H1 (cell line): ENCODE measurements around the gene GSTA3. TPM values are rescaled to one million over a fixed set of nuclear protein-coding genes. Genes with fewer than 3 reads are reported as not detected.

Source experiments
- CTCF ChIA-PET: fragments of 300-600 bp; sonication (Branson Sonifier 250); formaldehyde crosslinking; loops from one replicate; lab custom pipeline; 2021; ENCODE audit not compliant: partially characterized antibody; lab: Charles Lee
- POLR2A ChIA-PET: fragments of 300-600 bp; sonication (Branson Sonifier 250); formaldehyde crosslinking; loops from one replicate; lab custom pipeline; 2021; ENCODE audit warnings: inconsistent platforms; ENCODE audit not compliant: partially characterized antibody; lab: Charles Lee
- DNase-seq, 2 experiments: peaks; one replicate each; pipeline versions ENCODE4 v3.0.0 to v3.0.0-alpha.2; 2010 to 2022; ENCODE audit warnings: low spot score in 2 of 2, low read depth in 1 of 2, mixed read lengths in 1 of 2
- FAIRE-seq: peaks from 2 replicates; lab custom pipeline; 2011; peaks lifted over from hg19 to GRCh38; lab: Jason Lieb, UNC
- H2AFZ ChIP-seq: 2 replicates; pipeline ENCODE4 v1.8.1; 2012; ENCODE audit warnings: low read length, inconsistent platforms
- H2AK5ac ChIP-seq: 2 replicates; pipeline ENCODE4 v1.6.1; 2013; ENCODE audit warnings: low read depth, low read length
- H2BK120ac ChIP-seq: replicated peaks from 2 replicates; pipeline ENCODE3; 2013; ENCODE audit warnings: low read depth, low read length, inconsistent platforms
- H2BK12ac ChIP-seq: 2 replicates; pipeline ENCODE4 v1.6.1; 2013; ENCODE audit warnings: low read depth, low read length
- H2BK15ac ChIP-seq: 2 replicates; pipeline ENCODE4 v1.6.1; 2013; ENCODE audit warnings: low read length
- H2BK20ac ChIP-seq: 2 replicates; pipeline ENCODE4 v1.6.1; 2013; ENCODE audit warnings: low read length
- H2BK5ac ChIP-seq: 2 replicates; pipeline ENCODE4 v1.6.1; 2013; ENCODE audit warnings: low read depth, low read length
- H3K14ac ChIP-seq: 2 replicates; pipeline ENCODE4 v1.6.1; 2013; ENCODE audit warnings: inconsistent platforms; ENCODE audit not compliant: insufficient read length
- H3K18ac ChIP-seq: 2 replicates; pipeline ENCODE4 v1.6.1; 2013; ENCODE audit warnings: low read length; ENCODE audit errors: extremely low read depth
- H3K23ac ChIP-seq: 2 replicates; pipeline ENCODE4 v1.6.1; 2013; ENCODE audit warnings: inconsistent platforms; ENCODE audit not compliant: insufficient read length
- H3K23me2 ChIP-seq: 2 replicates; pipeline ENCODE4 v1.6.1; 2013; ENCODE audit warnings: low read depth, low read length
- H3K27ac ChIP-seq: 2 replicates; pipeline ENCODE4 v1.6.1; 2011; ENCODE audit warnings: low read depth, low read length, inconsistent platforms
- H3K27me3 ChIP-seq, 4 experiments: replicated peaks in 1 of 4; 1 replicate in 1 of 4; 2 replicates in 3 of 4; pipeline versions ENCODE4 v1.6.1 to v1.8.1; 2011 to 2013; ENCODE audit warnings: low read length in 3 of 4, mild to moderate bottlenecking in 3 of 4, inconsistent platforms in 2 of 4, mixed read lengths in 2 of 4, moderate library complexity in 1 of 4; ENCODE audit not compliant: control insufficient read depth in 3 of 4, insufficient read depth in 3 of 4; ENCODE audit errors: extremely low read depth in 1 of 4
- H3K36me3 ChIP-seq, 4 experiments: 2 replicates each; pipeline versions ENCODE4 v1.6.1 to v1.8.1; 2011 to 2013; ENCODE audit warnings: mild to moderate bottlenecking in 4 of 4, low read length in 3 of 4, moderate library complexity in 2 of 4, control low read depth in 1 of 4, inconsistent platforms in 1 of 4; ENCODE audit not compliant: insufficient read depth in 4 of 4, control insufficient read depth in 2 of 4
- H3K4ac ChIP-seq: replicated peaks from 2 replicates; pipeline ENCODE3; 2013; ENCODE audit warnings: low read length, low read depth, mixed read lengths, inconsistent platforms; ENCODE audit not compliant: insufficient read length
- H3K4me1 ChIP-seq, 4 experiments: replicated peaks in 1 of 4; 1 replicate in 1 of 4; 2 replicates in 3 of 4; pipeline versions ENCODE4 v1.6.1 to v1.8.1; 2011 to 2013; ENCODE audit warnings: low read length in 3 of 4, inconsistent platforms in 2 of 4, mixed read lengths in 1 of 4; ENCODE audit not compliant: insufficient read depth in 4 of 4, control insufficient read depth in 3 of 4
- H3K4me2 ChIP-seq, 2 experiments: 2 replicates each; pipeline versions ENCODE4 v1.6.1 to v1.8.1; 2011 to 2013; ENCODE audit warnings: low read depth in 2 of 2, low read length in 2 of 2, control low read depth in 1 of 2, inconsistent platforms in 1 of 2, mild to moderate bottlenecking in 1 of 2; ENCODE audit not compliant: insufficient read depth in 1 of 2
- H3K4me3 ChIP-seq, 4 experiments: fragments of 200-600, 300-600 bp in 1 of 4; sonication (generic), shearing (Covaris generic), sonication (Bioruptor Twin) in 1 of 4; 2 replicates each; pipeline versions ENCODE4 v1.5.1 to v1.8.1; 2011 to 2016; ENCODE audit warnings: low read length in 4 of 4, low read depth in 3 of 4, control low read depth in 2 of 4, inconsistent platforms in 2 of 4, mild to moderate bottlenecking in 2 of 4, mixed read lengths in 1 of 4, moderate library complexity in 1 of 4; ENCODE audit not compliant: insufficient read depth in 2 of 4; ENCODE audit errors: extremely low read depth in 1 of 4
- H3K56ac ChIP-seq: replicated peaks from 2 replicates; pipeline ENCODE3; 2013; ENCODE audit warnings: low read depth, mild to moderate bottlenecking, mixed read lengths, low read length, inconsistent platforms; ENCODE audit not compliant: insufficient read length
- H3K79me1 ChIP-seq: 2 replicates; pipeline ENCODE4 v1.6.1; 2013; ENCODE audit warnings: low read depth, low read length, control low read depth
- H3K79me2 ChIP-seq, 2 experiments: 2 replicates each; pipeline versions ENCODE4 v1.6.1 to v1.8.1; 2012 to 2013; ENCODE audit warnings: low read length in 2 of 2, mild to moderate bottlenecking in 2 of 2, inconsistent platforms in 1 of 2; ENCODE audit not compliant: insufficient read depth in 2 of 2, control insufficient read depth in 1 of 2
- H3K9ac ChIP-seq, 4 experiments: replicated peaks in 1 of 4; 1 replicate in 1 of 4; 2 replicates in 3 of 4; pipeline versions ENCODE4 v1.6.1 to v1.8.1; 2011 to 2013; ENCODE audit warnings: low read depth in 3 of 4, low read length in 3 of 4, control low read depth in 2 of 4, mild to moderate bottlenecking in 2 of 4, moderate library complexity in 2 of 4, inconsistent platforms in 1 of 4; ENCODE audit errors: extremely low read depth in 1 of 4
- H3K9me3 ChIP-seq, 2 experiments: 2 replicates each; pipeline versions ENCODE4 v1.6.1 to v1.8.1; 2012 to 2013; ENCODE audit warnings: mild to moderate bottlenecking in 2 of 2, moderate library complexity in 2 of 2, control low read depth in 1 of 2, inconsistent platforms in 1 of 2, low read depth in 1 of 2, low read length in 1 of 2, mixed read lengths in 1 of 2; ENCODE audit not compliant: insufficient read depth in 2 of 2
- H4K20me1 ChIP-seq, 2 experiments: replicated peaks in 1 of 2; 2 replicates each; pipeline versions ENCODE3 to v1.8.1; 2011 to 2013; ENCODE audit warnings: inconsistent platforms in 2 of 2, low read length in 2 of 2, mild to moderate bottlenecking in 1 of 2; ENCODE audit not compliant: insufficient read depth in 2 of 2, control insufficient read depth in 1 of 2
- H4K5ac ChIP-seq: 2 replicates; pipeline ENCODE4 v1.6.1; 2013; ENCODE audit warnings: low read length, low read depth, mixed read lengths, inconsistent platforms; ENCODE audit not compliant: insufficient read length
- H4K8ac ChIP-seq: 2 replicates; pipeline ENCODE4 v1.8.0; 2013; ENCODE audit warnings: mild to moderate bottlenecking, moderate library complexity, low read length, inconsistent platforms; ENCODE audit not compliant: insufficient read depth; ENCODE audit errors: extremely low read depth
- H4K91ac ChIP-seq: replicated peaks from 2 replicates; pipeline ENCODE3; 2013; ENCODE audit warnings: low read length, mixed read lengths, inconsistent platforms; ENCODE audit not compliant: insufficient read length
- BRCA1 ChIP-seq: IDR thresholded peaks from 2 replicates; pipeline ENCODE4 v1.6.1; 2012; ENCODE audit warnings: low read depth, low read length, improper control_type of control experiment
- CEBPB ChIP-seq: IDR thresholded peaks from 2 replicates; pipeline ENCODE4 v1.6.1; 2012; ENCODE audit warnings: low read depth, low read length
- KDM4A ChIP-seq: IDR thresholded peaks from one replicate; pipeline ENCODE4 v1.7.1; 2012; ENCODE audit warnings: low read depth, mild to moderate bottlenecking, moderate library complexity, low read length, inconsistent platforms; ENCODE audit not compliant: severe bottlenecking
- NANOG ChIP-seq: IDR thresholded peaks from 2 replicates; pipeline ENCODE4 v1.6.1; 2011; ENCODE audit warnings: low read length, low read depth, mild to moderate bottlenecking, inconsistent platforms; ENCODE audit not compliant: insufficient read depth, poor library complexity, severe bottlenecking
- PHF8 ChIP-seq: fragments of 200-600 bp; sonication (generic); conservative IDR thresholded peaks from 2 replicates; pipeline ENCODE4 v1.7.1; 2012; ENCODE audit warnings: low read depth, mild to moderate bottlenecking, inconsistent platforms, low read length, moderate library complexity
- RAD21 ChIP-seq, 2 experiments: IDR thresholded peaks in 1 of 2; conservative IDR thresholded peaks in 1 of 2; 2 replicates each; pipeline ENCODE4 v1.6.1; 2011; ENCODE audit warnings: low read depth in 2 of 2, low read length in 2 of 2, improper control_type of control experiment in 1 of 2, inconsistent platforms in 1 of 2, mild to moderate bottlenecking in 1 of 2, moderate library complexity in 1 of 2
- RNF2 ChIP-seq: fragments of 200-900, 300-1000 bp; sonication (generic); IDR thresholded peaks from 2 replicates; pipeline ENCODE4 v1.7.1; 2016; ENCODE audit warnings: borderline replicate concordance, low read depth, mild to moderate bottlenecking, antibody characterized with exemption, low read length; ENCODE audit not compliant: poor library complexity, severe bottlenecking; ENCODE audit errors: missing control alignments
- SIX5 ChIP-seq: IDR thresholded peaks from 2 replicates; pipeline ENCODE4 v1.6.1; 2011; ENCODE audit warnings: mild to moderate bottlenecking, low read depth, low read length
- SRF ChIP-seq: IDR thresholded peaks from 2 replicates; pipeline ENCODE4 v1.6.1; 2011; ENCODE audit warnings: mild to moderate bottlenecking, low read depth, low read length, moderate library complexity
- TEAD4 ChIP-seq: IDR thresholded peaks from 2 replicates; pipeline ENCODE4 v1.6.1; 2012; ENCODE audit warnings: low read depth, low read length, inconsistent platforms, mixed read lengths
- WGBS, 2 experiments: shearing (Covaris generic) in 1 of 2; methylation state at CpG; one replicate each; pipeline versions ENCODE4 v1.1.6 to v1.1.7; 2013 to 2015; ENCODE audit warnings: low lambda C conversion rate in 2 of 2, mixed read lengths in 2 of 2, inconsistent platforms in 1 of 2, low coverage in 1 of 2, missing lambda C conversion rate in 1 of 2; ENCODE audit not compliant: insufficient replicate concordance in 2 of 2, insufficient coverage in 1 of 2, insufficient read length in 1 of 2; ENCODE audit errors: extremely low coverage in 1 of 2, missing lambda C conversion rate in 1 of 2; 5-methylcytosine and 5-hydroxymethylcytosine counted together
- polyA plus RNA-seq, 7 experiments: library from polyadenylated mRNA; depleted of rRNA in 3 of 7; stranded (reverse) in 5 of 7; unstranded in 2 of 7; fragments of >200 nt in 5 of 7; fragments of 200-250 nt in 2 of 7; gene quantifications; 1 replicate in 5 of 7; 2 replicates in 1 of 7; 4 replicates in 1 of 7; pipeline versions ENCODE4 v1.2.1 to v1.2.3, GENCODE V29; 2011 to 2013; ENCODE audit warnings: missing spikeins in 2 of 7, mixed read lengths in 2 of 7
- total RNA-seq: library from RNA; stranded (reverse); fragmentation: NEBNext Ultra II Directional; extraction: Animal tissue kit (Norgen Biotek cat#: 25700); gene quantifications from 2 replicates; pipeline ENCODE4 v1.2.1, GENCODE V29; 2021
- TF ChIP-seq, protein P1 (sequence below): IDR thresholded peaks from 2 replicates; pipeline ENCODE4 v1.6.1; 2012; ENCODE audit warnings: inconsistent platforms
- TF ChIP-seq, protein P2 (sequence below): IDR thresholded peaks from 2 replicates; pipeline ENCODE4 v1.6.1; 2012; ENCODE audit warnings: inconsistent platforms

The GSTA3 gene
- total and polyA plus RNA-seq, 2 of the 8 experiments (the other 6 are each of a cell fraction or from before 2014, with no cell fraction given): not detected

DNA sequence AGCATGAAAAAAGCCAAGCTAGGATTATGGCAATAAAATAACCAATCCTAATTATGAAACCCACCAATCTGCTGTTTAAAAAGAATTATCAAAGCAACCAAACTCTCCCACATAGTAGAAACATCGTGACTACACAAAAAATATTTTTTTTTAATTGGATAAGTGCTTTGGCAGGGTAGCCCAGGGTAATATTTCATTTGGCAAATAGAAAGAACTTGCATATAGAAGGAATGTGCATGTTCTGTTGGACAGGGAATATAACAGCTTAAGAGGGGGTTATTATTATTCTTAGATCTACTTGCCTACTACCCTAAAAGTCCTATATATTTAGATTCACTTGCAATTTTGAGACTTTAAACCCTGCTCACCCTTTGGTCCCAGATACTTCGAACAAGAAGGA, 972 bp downstream of the GSTA3 start:
- Histone ChIP-seq H3K14ac (no peak overlapping the region), H2BK120ac (no peak overlapping the region), H2BK5ac (no peak overlapping the region), H3K18ac (no peak overlapping the region), H2BK15ac (no peak overlapping the region), H3K23ac (no peak overlapping the region), H3K4me1 (no peaks in the 10 kb centered on the region), H3K27ac (no peak overlapping the region), H3K36me3 (no peaks in the 10 kb centered on the region), H4K8ac (no peak overlapping the region), H3K9me3 (no peaks in the 10 kb centered on the region), H2BK12ac (no peak overlapping the region), H4K20me1 (no peaks in the 10 kb centered on the region), H2AK5ac (no peak overlapping the region), H3K79me2 (no peaks in the 10 kb centered on the region), H3K4ac (no peak overlapping the region), H3K4me3 (no peak overlapping the region), H3K27me3 (no peaks in the 10 kb centered on the region), H4K5ac (no peak overlapping the region), H3K9ac (no peak overlapping the region), H2BK20ac (no peak overlapping the region), H3K23me2 (no peaks in the 10 kb centered on the region), H3K56ac (no peak overlapping the region), H2AFZ (no peak overlapping the region), H3K79me1 (no peaks in the 10 kb centered on the region), H3K4me2 (no peak overlapping the region), H4K91ac (no peak overlapping the region)
- 85% methylated on average over 2 of the region's 2 CpGs; no CpG with 5 or more reads in 1 of the 2 experiments for WGBS, 2 experiments
- ChIA-PET POLR2A (no interaction called here), CTCF (interaction anchor here (0.6 to 0.7 kb wide), 2 partner anchors 44 to 74 kb away, joined by 3 read pairs; no protein-coding TSS in a partner anchor)
- DNase-seq (no peak), FAIRE-seq (no peak)
- TF ChIP-seq CEBPB (no peak), KDM4A (no peak), TEAD4 (no peak), RAD21 (IDR thresholded peaks at IDR 0.05 in 1 of 2, conservative IDR thresholded peaks at IDR 0.05 in 1 of 2; ENCODE audit: low read depth in 2 of 2, low read length in 2 of 2) (no peak), RNF2 (no peak), PHF8 (no peak), BRCA1 (no peak), SIX5 (no peak), NANOG (no peak), SRF (no peak)
- TF ChIP-seq, protein P1, sequence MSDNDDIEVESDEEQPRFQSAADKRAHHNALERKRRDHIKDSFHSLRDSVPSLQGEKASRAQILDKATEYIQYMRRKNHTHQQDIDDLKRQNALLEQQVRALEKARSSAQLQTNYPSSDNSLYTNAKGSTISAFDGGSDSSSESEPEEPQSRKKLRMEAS: no peak
- TF ChIP-seq, protein P2, sequence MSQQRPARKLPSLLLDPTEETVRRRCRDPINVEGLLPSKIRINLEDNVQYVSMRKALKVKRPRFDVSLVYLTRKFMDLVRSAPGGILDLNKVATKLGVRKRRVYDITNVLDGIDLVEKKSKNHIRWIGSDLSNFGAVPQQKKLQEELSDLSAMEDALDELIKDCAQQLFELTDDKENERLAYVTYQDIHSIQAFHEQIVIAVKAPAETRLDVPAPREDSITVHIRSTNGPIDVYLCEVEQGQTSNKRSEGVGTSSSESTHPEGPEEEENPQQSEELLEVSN: no peak
